ENCODE results near the gene CIP2A. TPM values are rescaled to one million over a fixed set of nuclear protein-coding genes. Genes with fewer than 3 reads are reported as not detected.
"Not testable (repeated sequence)": the region's sequence is repeated elsewhere in the genome, so short reads cannot be mapped to it uniquely, and the experiment has no call there.

CIP2A gene
- 6.9 TPM for total RNA-seq

- ATAC-seq: peak; percentile 94
These were observed at the start of gene CIP2A, which contains the start of gene DZIP3 for GRCh38 chr3:108589081-108589997. TSS of gene CIP2A (minus strand) at chr3:108589438. CDS start at chr3:108589375, 63 bp downstream. TSS of gene DZIP3 (plus strand) at chr3:108589722. CDS start at chr3:108605407, 15,685 bp downstream.

- ATAC-seq: no peak
These were observed 40.7 kb upstream of the CIP2A start for GRCh38 chr3:108629974-108630373.

DNA sequence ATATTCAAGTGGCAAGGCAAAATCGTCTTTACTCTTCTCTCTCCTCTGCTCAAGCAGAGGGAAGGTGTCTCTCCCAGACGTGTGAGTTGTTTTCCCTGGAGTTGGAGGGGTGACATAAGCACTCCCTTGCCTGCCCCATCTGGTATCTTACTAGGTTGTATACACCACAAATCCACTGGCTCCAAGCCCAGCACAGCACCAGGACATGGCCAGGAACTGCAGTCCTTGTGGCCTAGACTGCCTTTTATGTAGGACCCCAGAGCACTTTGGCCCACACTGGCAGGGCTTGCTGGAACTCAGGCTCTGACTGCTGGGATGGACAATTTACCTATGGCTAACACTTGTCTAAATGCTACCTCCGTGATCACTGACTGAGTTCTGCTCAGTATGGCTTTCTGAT lies 34.3 kb upstream of the CIP2A start:
- ATAC-seq: no peak

- no peak for ATAC-seq
These were observed 31.0 kb upstream of the CIP2A start for GRCh38 chr3:108620250-108620649.

GRCh38 chr3:108616090-108616489 lies 26.9 kb upstream of the CIP2A start:
- not testable (repeated sequence) for ATAC-seq

DNA sequence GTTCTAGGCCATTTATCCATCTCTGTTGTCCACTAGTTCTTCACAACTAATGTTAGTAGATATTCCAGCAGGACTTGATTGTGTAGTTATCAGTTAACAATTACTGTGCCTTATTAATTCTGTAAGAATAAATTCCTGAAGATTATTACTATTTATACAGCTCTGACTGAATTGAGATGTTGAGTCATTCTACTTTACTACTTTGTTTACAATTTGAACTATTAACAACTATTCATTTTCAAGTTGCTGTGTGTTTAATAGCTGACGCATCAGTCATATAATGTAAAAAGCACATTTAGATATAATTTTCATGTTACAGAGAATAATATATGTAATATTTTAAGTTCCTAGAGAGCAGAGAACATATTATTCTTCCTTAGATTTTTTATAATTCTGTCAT lies 21.4 kb upstream of the CIP2A start:
- no peak for ATAC-seq

- ATAC-seq: no peak
These were observed 19.5 kb upstream of the CIP2A start for GRCh38 chr3:108608750-108609149.

- no peak for ATAC-seq
These were observed 16.3 kb upstream of the CIP2A start for GRCh38 chr3:108605491-108605890.

DNA sequence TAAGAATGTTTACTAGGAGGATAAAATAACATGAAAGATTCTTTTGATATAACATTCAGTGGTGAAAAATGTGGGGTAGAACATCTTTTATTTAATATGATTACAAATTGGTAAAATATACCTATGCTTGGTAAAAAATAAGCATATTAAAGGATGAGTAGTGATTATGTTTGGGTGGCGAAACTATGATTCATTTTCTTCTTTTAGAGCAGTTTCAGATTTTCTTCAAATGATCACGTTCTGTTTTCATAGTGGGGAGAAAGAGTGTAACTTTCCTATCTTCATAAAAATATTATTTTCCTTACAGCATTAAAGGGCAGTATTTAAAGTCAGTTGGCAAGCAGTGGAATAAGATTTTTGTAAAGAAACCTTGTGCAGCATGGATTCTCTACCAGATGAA lies 15.8 kb upstream of the CIP2A start:
- no peak for ATAC-seq

GRCh38 chr3:108603691-108604090 lies 14.5 kb upstream of the CIP2A start:
- ATAC-seq: no peak

GRCh38 chr3:108602935-108603294 lies 13.7 kb upstream of the CIP2A start:
- no peak for ATAC-seq

GRCh38 chr3:108602249-108602934 lies 13.2 kb upstream of the CIP2A start:
- no peak for ATAC-seq

DNA sequence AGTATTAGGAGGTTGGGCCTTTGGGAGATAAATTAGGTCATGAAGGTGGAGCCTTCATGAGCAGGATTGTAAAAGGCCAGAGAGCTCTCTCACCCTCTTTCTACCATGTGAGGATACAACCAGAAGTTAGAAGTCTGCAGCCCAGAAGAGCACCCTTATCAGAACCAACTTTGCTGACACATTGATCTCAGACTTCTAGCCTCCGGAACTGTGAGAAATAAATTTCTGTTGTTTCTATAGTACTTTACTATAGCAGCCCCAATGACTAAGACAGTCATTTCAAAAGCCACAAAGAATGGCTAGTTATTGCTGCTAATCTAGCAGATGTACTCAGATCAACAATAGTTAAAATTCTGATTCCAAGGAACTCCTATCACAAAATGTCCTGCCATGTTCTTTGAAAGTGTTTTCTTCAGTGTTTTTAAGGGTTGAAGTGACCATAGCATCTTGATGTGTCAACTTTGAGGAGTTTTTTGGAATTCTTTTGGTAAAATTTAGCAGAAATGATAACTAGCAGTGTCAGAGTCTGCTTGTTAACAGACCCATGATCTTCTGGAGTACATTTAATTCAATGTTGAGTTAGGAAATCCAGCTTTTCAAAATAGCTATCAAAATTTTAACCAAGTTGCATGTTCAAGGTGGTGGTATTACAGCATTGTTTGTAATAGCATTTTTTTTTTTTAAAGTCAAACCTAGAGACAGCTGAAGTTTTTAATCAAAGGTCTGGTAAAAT lies 10.6 kb upstream of the CIP2A start:
- ATAC-seq: no peak

DNA sequence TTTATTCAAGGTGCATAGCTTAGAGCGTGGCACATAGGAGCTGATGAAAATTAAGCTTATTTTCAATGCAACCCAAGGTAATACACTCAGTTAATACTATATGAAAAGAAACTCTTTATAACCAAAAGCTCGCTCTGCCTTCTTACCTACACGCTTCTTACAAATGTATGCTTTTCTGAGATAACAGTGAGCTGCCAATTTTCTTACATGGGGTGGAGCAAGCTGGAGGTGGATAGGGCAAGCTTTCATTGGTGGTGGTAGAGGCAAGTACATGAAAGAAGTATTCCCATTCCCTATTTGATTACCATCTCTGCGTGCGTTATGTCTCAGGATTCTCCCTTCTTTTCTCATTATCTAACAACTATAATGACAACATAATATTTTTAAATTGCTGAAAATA lies 9.1 kb upstream of the CIP2A start:
- ATAC-seq: no peak

DNA sequence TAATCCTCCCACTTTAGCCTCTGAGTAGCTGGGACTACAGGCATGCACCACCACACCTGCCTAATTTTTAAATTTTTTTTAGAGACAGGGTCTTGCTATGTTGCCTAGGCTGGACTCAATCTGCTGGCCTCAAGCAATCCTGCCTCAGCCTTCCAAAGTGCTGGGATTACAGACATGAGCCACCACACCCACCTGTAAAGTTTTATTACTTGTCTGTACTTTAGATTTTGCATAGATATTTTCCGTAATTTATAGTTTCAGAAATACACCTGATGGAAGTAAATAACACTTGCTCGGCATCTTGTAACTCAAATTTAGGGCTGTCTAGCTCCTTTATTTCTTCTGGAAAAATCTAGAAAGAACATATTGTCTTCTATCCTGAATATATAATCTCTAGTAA lies 6.1 kb upstream of the CIP2A start:
- ATAC-seq: no peak

DNA sequence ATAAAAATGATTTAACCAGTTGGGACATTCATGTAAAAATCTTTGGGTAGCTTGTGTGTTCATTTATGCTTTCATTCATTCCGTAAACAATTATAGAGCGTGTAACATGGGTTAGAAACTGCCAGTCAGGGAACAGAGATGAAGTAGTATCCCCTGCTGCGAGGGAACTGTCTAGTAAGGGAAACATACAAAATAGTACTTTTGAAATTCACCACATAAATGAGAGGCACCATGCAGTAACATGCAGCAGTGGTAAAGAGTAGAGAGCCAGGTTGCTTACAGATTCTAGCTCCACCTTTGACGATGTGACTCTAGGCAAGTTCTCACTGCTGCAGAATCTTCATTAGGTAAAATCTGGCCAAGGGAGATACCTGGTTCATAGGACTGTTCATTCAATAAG lies 1.2 kb upstream of the CIP2A start:
- ATAC-seq: no peak

DNA sequence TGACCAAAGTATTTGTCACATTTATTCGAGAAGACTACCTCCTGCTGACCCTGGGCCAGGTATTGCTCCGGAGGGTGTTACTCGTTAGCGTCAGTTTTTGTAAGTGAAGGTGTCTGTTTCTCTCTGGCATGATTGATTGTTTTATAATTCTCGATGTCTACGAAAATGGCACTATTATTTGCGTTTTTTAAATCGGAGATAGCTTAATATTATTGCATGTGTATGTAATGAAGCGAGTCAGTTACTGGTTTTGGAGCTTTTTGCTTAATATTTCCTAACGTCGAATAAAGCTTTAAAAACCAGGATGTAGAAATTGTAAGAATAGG lies 723 bp upstream of the CIP2A start:
- ATAC-seq: no peak

DNA sequence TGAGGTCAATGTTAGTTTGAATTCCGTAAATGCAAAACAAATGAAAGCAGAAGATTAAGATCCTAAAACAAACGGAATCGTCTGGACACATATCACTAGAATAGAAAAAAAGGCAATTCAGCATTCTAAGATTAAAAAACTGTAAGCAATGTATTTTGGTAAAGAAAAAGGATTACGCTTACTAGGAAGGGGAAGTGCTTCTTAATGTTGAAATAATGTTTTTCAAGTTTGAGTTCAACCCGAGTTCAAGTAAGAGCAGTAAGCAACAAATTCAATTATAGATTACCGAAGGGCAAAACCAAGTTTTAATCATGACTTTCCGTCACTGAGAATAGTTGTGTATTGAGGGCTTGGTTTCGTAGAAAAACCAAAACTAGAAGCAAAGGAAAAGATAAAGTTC lies 637 bp downstream of the CIP2A start:
- no peak for ATAC-seq

- no peak for ATAC-seq
These were observed 11.2 kb downstream of the CIP2A start for GRCh38 chr3:108578064-108578463.

- no peak for ATAC-seq
These were observed 19.9 kb downstream of the CIP2A start for GRCh38 chr3:108569336-108569735.

DNA sequence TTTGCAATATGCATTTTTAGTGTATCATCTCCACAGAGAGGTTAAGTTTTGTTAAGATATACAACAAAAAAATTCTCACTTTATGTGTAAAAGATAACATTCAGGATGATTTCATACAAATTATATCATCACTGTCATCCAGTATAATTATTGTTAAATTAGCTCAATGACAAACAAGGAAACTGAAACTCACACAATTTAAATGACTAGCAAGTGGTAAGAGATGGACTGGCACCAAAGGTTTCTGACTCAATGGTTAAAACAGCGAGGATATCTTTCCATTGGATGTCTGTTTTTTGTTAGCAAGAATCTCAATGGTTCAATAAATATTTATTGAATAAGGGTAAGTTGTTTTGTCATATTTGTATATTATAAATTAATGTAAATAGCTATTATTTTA lies 22.6 kb downstream of the CIP2A start:
- ATAC-seq: no peak

- ATAC-seq: no peak
These were observed 23.7 kb downstream of the CIP2A start for GRCh38 chr3:108565506-108565905.

DNA sequence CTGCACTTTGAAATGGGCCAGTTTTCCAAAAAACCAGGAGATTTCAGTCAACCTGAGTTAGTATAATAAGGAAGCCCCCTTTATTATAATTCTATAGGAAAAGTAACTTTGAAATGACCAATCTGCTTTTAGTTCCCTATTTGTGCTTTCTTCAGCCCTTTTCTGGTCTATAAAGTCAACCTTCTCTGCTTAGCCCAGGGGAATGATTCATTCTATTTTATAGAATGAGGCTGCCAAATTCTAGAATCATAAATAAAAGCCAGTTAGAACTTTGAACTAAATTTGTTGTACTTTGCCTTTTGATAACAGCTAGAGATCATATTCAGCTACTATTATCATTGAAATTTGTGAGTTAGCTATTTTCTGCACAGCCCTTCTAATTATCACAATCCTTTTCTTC lies 24.7 kb downstream of the CIP2A start:
- ATAC-seq: no peak

Measured in esophagus mucosa (tissue), 1 donor.